Keratinocyte (primary cell): ENCODE data around the gene MYO1C.

ENCODE experiments used
- CTCF ChIP-seq, 3 experiments: IDR thresholded peaks in 1 of 3; conservative IDR thresholded peaks in 1 of 3; optimal IDR thresholded peaks in 1 of 3; 2 replicates in 2 of 3; 3 replicates in 1 of 3; pipeline versions ENCODE3 to v1.5.1; 2011; ENCODE audit warnings: low read length in 3 of 3, mild to moderate bottlenecking in 3 of 3, moderate library complexity in 2 of 3, control low read depth in 1 of 3, inconsistent platforms in 1 of 3; ENCODE audit not compliant: insufficient read depth in 2 of 3; ENCODE audit errors: extremely low read depth in 1 of 3
- EZH2 ChIP-seq: IDR thresholded peaks from one replicate; pipeline ENCODE4 v1.6.1; 2012; ENCODE audit warnings: inconsistent platforms, mild to moderate bottlenecking, low read length, moderate library complexity

- TF ChIP-seq CTCF (optimal IDR thresholded peaks at IDR 0.05 in 1 of 3, IDR thresholded peaks at IDR 0.05 in 1 of 3, conservative IDR thresholded peaks at IDR 0.05 in 1 of 3; ENCODE audit: extremely low read depth in 1 of 3, insufficient read depth in 2 of 3, low read length in 3 of 3) (no peak), EZH2 (no peak)
These were observed 13.1 kb upstream of the MYO1C start for GRCh38 chr17:1505586-1505985.
